Activated B cell treated with CpG ODN at 0.5 μM for 24 hours (primary cell): ENCODE results near the gene ECE2. TPM values are rescaled to one million over a fixed set of nuclear protein-coding genes. Genes with fewer than 3 reads are reported as not detected.

Source experiments
- ATAC-seq: fragments of 200-7000 bp; cut with Tn5 transposase; one replicate; pipeline ENCODE4 v1.10.0; 2021; ENCODE audit warnings: low read depth, mild to moderate bottlenecking, moderate library complexity
- CTCF ChIA-PET: fragments of 350-600 bp; sonication (Branson Sonifier 250); formaldehyde crosslinking; loops from one replicate; lab custom pipeline; 2021; ENCODE audit warnings: antibody characterized with exemption; lab: Charles Lee
- POLR2A ChIA-PET: fragments of 350-600 bp; sonication (Branson Sonifier 250); formaldehyde crosslinking; loops from one replicate; lab custom pipeline; 2021; ENCODE audit warnings: antibody characterized with exemption; lab: Charles Lee
- DNase-seq: peaks from one replicate; pipeline ENCODE4 v3.0.0; 2022
- H3K27ac Mint-ChIP-seq: one replicate; pipeline ENCODE4 v1.8.0; 2020; ENCODE audit warnings: mixed read lengths
- H3K27me3 Mint-ChIP-seq: one replicate; pipeline ENCODE4 v1.8.0; 2021; ENCODE audit warnings: mixed read lengths
- H3K36me3 Mint-ChIP-seq: one replicate; pipeline ENCODE4 v1.8.0; 2021; ENCODE audit warnings: low read depth, mixed read lengths
- H3K4me1 Mint-ChIP-seq: one replicate; pipeline ENCODE4 v1.8.0; 2021; ENCODE audit warnings: mixed read lengths
- H3K4me3 Mint-ChIP-seq: one replicate; pipeline ENCODE4 v1.8.0; 2020; ENCODE audit warnings: mild to moderate bottlenecking, mixed read lengths
- H3K9me3 Mint-ChIP-seq: one replicate; pipeline ENCODE4 v1.8.0; 2020; ENCODE audit warnings: mixed read lengths
- CTCF ChIP-seq: fragments of 200-600 bp; IDR thresholded peaks from one replicate; pipeline ENCODE4 v1.8.0; 2022; ENCODE audit warnings: antibody characterized with exemption, mild to moderate bottlenecking
- intact Hi-C: fragments of 100-400 bp; cut with micrococcal nuclease; formaldehyde crosslinking; loops from one replicate; pipeline ENCODE4 v1.15.1; 2024
- total RNA-seq: library from RNA; stranded (reverse); gene quantifications from 2 replicates; pipeline ENCODE4 v1.2.3, GENCODE V29; 2022

ECE2 gene
- total RNA-seq, 1 donor from 2014 or later: not detected

DNA sequence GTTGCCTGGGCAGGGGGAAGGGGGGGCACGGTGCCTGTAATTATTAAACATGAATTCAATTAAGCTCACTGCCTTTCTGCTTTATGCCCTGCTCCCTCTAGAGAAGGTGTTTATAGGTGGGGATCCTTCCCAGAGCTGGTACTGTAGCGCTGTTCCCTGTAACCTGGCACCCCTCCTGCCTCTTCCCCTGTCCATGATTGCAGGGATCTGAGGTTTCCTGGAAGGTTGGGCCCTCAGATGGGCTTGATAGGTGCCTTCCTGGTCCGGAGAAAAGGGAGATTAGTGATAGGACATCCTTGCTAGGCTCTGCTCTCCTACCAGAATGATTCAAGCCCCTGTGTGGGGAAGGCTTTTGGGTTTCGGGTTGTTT lies 59.5 kb downstream of the ECE2 start:
- H3K4me1 Mint-ChIP-seq: peaks cover 33% of the 10 kb centered on the region
- ATAC-seq (no peak), DNase-seq (no peak)
- no peak for TF ChIP-seq CTCF
- peaks cover 48% of the 10 kb centered on the region for H3K36me3 Mint-ChIP-seq
- peak overlapping the region; percentile 85 for H3K27ac Mint-ChIP-seq
- peaks cover 5% of the 10 kb centered on the region for H3K27me3 Mint-ChIP-seq
- H3K4me3 Mint-ChIP-seq: peak overlapping the region; percentile 84
- intact Hi-C loops: loop anchor here (1.0 kb wide), 3 partner anchors 20 to 36 kb away; partner anchors contain the start of gene PSMD2
- ChIA-PET POLR2A (interaction anchor here (0.9 kb wide), 1 partner anchor 36 kb away, joined by 3 read pairs; no protein-coding TSS in a partner anchor), CTCF (no interaction called here)
- no peaks in the 10 kb centered on the region for H3K9me3 Mint-ChIP-seq

DNA sequence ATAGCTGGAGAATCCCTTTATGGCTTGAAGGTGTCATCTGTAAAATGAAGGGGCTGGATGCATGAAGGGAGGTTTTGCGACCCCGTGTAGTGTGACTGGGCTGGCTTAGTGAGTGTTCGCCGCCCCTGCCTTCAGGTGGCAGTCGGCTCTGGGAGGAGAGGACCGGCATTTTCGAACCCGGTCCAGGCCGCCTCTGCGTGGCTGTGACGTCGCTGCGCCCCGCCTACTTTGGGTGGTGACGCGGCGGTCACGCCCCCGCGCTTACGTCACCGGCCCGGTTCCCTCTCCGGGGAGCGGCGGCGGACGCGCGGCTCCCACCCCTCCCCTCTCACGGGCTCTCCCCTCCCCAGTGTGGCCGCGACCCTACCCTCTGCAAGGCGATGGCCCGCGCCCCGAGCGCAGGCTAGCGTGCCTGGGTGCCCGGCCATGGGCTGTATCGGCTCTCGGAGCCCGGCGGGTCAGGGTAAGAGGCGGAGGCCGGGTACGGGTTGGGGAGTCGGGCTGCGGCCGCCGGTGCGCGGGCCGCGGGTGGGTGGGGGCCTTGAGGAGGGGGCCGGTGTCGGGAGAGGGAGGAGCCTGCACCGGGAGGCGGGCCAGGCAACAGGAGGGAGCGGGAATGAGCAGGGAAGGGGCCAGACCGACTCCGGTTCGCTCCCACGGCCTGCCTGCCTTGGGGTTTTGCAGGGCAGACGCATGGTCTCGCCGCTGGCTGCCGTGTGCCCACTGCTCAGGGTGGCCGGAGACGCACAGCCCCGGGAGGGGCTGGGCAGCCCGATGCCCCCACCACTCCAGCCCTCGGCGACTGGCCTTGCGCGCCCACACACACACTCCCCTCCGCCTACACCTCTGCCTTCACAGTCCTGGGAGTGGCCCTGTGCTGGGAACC lies 60.1 kb downstream of the ECE2 start:
- peaks cover 43% of the 10 kb centered on the region for H3K36me3 Mint-ChIP-seq
- H3K4me1 Mint-ChIP-seq: peaks cover 33% of the 10 kb centered on the region
- H3K4me3 Mint-ChIP-seq: peak overlapping the region; percentile 84
- no peak for TF ChIP-seq CTCF
- H3K27me3 Mint-ChIP-seq: peaks cover 5% of the 10 kb centered on the region
- no peaks in the 10 kb centered on the region for H3K9me3 Mint-ChIP-seq
- peak; percentile 79 for ATAC-seq
- peak; percentile 92 for DNase-seq
- ChIA-PET POLR2A (interaction anchor here (0.9 kb wide), 1 partner anchor 36 kb away, joined by 3 read pairs; no protein-coding TSS in a partner anchor), CTCF (no interaction called here)
- H3K27ac Mint-ChIP-seq: peak overlapping the region; percentile 85
- intact Hi-C loops: loop anchor here (1.0 kb wide), 3 partner anchors 21 to 37 kb away; partner anchors contain the start of gene PSMD2

DNA sequence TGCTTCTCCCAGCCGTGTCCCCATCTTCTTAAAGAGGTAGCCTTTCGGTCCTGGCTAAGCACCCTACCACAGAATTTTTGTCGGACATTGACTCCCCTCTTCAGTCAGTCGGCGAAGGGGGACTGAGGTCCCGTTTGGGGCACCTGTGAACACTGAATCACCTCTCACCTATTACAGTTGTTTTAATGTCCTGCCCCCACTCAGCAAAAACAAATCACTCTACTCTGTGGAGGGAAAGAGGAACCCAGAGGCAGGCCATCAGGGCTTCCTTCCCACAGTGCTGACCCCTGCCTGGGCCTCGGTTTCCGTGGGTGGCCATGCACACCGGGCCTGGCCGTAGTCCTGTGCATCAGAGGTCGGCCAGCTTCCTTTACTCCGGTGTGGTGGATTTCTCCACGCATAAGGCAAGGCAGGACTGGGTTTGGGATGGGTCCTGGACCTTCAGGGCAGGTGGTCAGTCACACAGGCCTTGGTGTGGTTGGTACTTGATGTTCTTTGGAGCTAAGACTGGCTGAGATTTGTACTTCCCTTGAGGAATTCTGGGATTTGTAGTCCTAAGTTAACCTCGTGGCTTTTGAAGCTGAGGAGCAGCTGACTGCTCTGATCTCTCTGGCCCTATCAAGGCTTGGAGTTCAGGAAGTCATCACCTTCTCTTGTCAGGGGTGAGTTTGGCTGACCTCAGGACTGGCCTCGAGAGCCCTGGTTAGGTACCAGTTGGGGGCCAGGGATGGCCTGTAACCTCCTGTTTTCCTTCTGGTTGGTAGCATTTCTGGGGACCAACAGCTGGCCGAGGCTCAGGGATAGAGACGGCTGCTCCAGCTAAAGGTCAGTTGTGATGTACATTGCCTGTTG lies 61.0 kb downstream of the ECE2 start:
- DNase-seq (no peak), ATAC-seq (peak; percentile 7)
- intact Hi-C loops: no loop called here
- Mint-ChIP-seq H3K4me3 (peak overlapping the region; percentile 84), H3K36me3 (peaks cover 34% of the 10 kb centered on the region), H3K4me1 (peaks cover 33% of the 10 kb centered on the region), H3K27ac (peak overlapping the region; percentile 73), H3K27me3 (peaks cover 5% of the 10 kb centered on the region), H3K9me3 (no peaks in the 10 kb centered on the region)
- ChIA-PET POLR2A (interaction anchor here (0.9 to 1.5 kb wide), 2 partner anchors 37 to 39 kb away, joined by 3 read pairs; partner anchors contain the start of gene PSMD2), CTCF (interaction anchor here (1.5 kb wide), 1 partner anchor 16 kb away, joined by 3 read pairs; no protein-coding TSS in a partner anchor)
- no peak for TF ChIP-seq CTCF

DNA sequence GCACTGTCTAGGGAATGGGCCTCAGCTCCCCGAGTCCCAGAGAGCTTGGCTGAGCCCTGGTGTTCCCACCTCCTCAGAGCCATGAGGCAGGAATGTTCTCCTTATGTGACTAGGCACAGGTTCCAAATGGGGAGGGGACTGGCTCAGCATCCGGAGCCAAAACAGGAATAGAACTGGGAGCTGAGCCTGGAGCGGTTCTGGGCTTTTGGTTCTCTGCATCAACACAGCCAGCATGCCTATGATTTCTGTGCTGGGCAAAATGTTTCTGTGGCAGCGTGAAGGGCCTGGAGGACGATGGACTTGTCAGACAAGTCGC lies 61.5 kb downstream of the ECE2 start, which contains the start of gene FAM131A:
TSS of gene FAM131A (plus strand) at position 202 of the 316 bp plus-strand sequence. CDS start at position 233, 31 bp downstream.
- intact Hi-C loops: no loop called here

More for the DNA sequence above, 61.5 kb downstream of the ECE2 start, which contains the start of gene FAM131A:
- DNase-seq: no peak
- Mint-ChIP-seq H3K36me3 (peaks cover 29% of the 10 kb centered on the region), H3K4me1 (peaks cover 33% of the 10 kb centered on the region), H3K27ac (peak within 1 kb of the TSS; percentile 73), H3K9me3 (no peaks in the 10 kb centered on the region), H3K27me3 (peaks cover 5% of the 10 kb centered on the region), H3K4me3 (peak within 1 kb of the TSS; percentile 84)
- no peak for ATAC-seq
- TF ChIP-seq CTCF: no peak
- ChIA-PET POLR2A (interaction anchor here (0.8 to 1.5 kb wide), 3 partner anchors 24 to 40 kb away, joined by 3 read pairs; partner anchors contain the start of gene PSMD2), CTCF (interaction anchor here (1.5 kb wide), 1 partner anchor 16 kb away, joined by 3 read pairs; no protein-coding TSS in a partner anchor)
